Esophagus muscularis mucosa (tissue), 4 donors: ENCODE measurements around the gene DDAH1. TPM values are rescaled to one million over a fixed set of nuclear protein-coding genes. Genes with fewer than 3 reads are reported as not detected.

ENCODE experiments used
- DNase-seq: peaks from one replicate; pipeline ENCODE4 v3.0.0-alpha.2; 2017; ENCODE audit errors: extremely low spot score
- H3K27ac ChIP-seq, 4 donors: fragments of 200-600 bp; sonication (generic); replicated peaks in 1 of 4; 1 replicate in 3 of 4; 2 replicates in 1 of 4; pipeline ENCODE4 v1.5.1; 2016 to 2019; ENCODE audit warnings: mild to moderate bottlenecking in 1 of 4
- H3K27me3 ChIP-seq, 4 donors: fragments of 200-600 bp; sonication (generic); one replicate each; pipeline versions ENCODE4 v1.5.1 to v1.6.0; 2016 to 2019
- H3K36me3 ChIP-seq, 4 donors: fragments of 200-600 bp; sonication (generic); one replicate each; pipeline ENCODE4 v1.5.1; 2016 to 2019
- H3K4me1 ChIP-seq, 4 donors: fragments of 200-600 bp; sonication (generic); one replicate each; pipeline ENCODE4 v1.5.1; 2016 to 2019
- H3K4me3 ChIP-seq, 4 donors: fragments of 200-600 bp; sonication (generic); 1 replicate in 2 of 4; 2 replicates in 2 of 4; pipeline ENCODE4 v1.5.1; 2016 to 2019; ENCODE audit warnings: mild to moderate bottlenecking in 4 of 4, moderate library complexity in 1 of 4
- H3K9me3 ChIP-seq, 4 donors: fragments of 200-600 bp; sonication (generic); 1 replicate in 3 of 4; 2 replicates in 1 of 4; pipeline ENCODE4 v1.5.1; 2016 to 2019
- EP300 ChIP-seq: sonication (generic); formaldehyde crosslinking; IDR thresholded peaks from one replicate; pipeline ENCODE4 v1.6.1; 2017; ENCODE audit warnings: antibody characterized with exemption
- POLR2A ChIP-seq: fragments of 450-650 bp; IDR thresholded peaks from one replicate; pipeline ENCODE4 v1.6.1; 2017; ENCODE audit warnings: antibody characterized with exemption, moderate library complexity, mild to moderate bottlenecking, low read depth
- POLR2AphosphoS5 ChIP-seq, 2 donors: sonication (generic); formaldehyde crosslinking; IDR thresholded peaks; one replicate each; pipeline ENCODE4 v1.6.1; 2017; ENCODE audit warnings: antibody characterized with exemption in 2 of 2
- WGBS: methylation state at CpG from one replicate; pipeline ENCODE4 v1.1.5; 2018; 5-methylcytosine and 5-hydroxymethylcytosine counted together
- intact Hi-C: fragments of 100-400 bp; cut with DNase I; formaldehyde crosslinking; loops from one replicate; pipeline ENCODE4 v1.15.1; 2023
- total RNA-seq, 4 donors: library from RNA; depleted of rRNA; stranded (reverse); fragments of >200 nt; gene quantifications; one replicate each; pipeline versions ENCODE4 v1.1.0 to v1.2.1, GENCODE V29; 2016
- TF ChIP-seq, protein P1 (sequence below), 3 experiments: fragments of 200-600 bp in 2 of 3; fragments of 450-650 bp in 1 of 3; sonication (generic) in 2 of 3; IDR thresholded peaks; one replicate each; pipeline ENCODE4 v1.5.1; 2017 to 2019; ENCODE audit warnings: antibody characterized with exemption in 3 of 3, mild to moderate bottlenecking in 2 of 3, moderate library complexity in 1 of 3

DDAH1 gene
- total RNA-seq, 4 donors from 2014 or later, result 27.0 to 75.3 (median 38.0) TPM

GRCh38 chr1:85428471-85429089 lies 36.4 kb downstream of the DDAH1 start:
- Histone ChIP-seq H3K9me3 (no peaks in the 10 kb centered on the region), H3K27me3 (no peaks in the 10 kb centered on the region), H3K27ac (no peak overlapping the region), H3K36me3 (no peaks in the 10 kb centered on the region), H3K4me1 (peaks cover 0 to 13% (median 9%) of the 10 kb centered on the region in 4 donors), H3K4me3 (no peak overlapping the region)
- WGBS, result 96% methylated on average over 2 of the region's 2 CpGs
- DNase-seq, result no peak
- TF ChIP-seq POLR2A (no peak), EP300 (no peak), POLR2AphosphoS5 (IDR thresholded peaks at IDR 0.05) (no peak)
- TF ChIP-seq, protein P1, sequence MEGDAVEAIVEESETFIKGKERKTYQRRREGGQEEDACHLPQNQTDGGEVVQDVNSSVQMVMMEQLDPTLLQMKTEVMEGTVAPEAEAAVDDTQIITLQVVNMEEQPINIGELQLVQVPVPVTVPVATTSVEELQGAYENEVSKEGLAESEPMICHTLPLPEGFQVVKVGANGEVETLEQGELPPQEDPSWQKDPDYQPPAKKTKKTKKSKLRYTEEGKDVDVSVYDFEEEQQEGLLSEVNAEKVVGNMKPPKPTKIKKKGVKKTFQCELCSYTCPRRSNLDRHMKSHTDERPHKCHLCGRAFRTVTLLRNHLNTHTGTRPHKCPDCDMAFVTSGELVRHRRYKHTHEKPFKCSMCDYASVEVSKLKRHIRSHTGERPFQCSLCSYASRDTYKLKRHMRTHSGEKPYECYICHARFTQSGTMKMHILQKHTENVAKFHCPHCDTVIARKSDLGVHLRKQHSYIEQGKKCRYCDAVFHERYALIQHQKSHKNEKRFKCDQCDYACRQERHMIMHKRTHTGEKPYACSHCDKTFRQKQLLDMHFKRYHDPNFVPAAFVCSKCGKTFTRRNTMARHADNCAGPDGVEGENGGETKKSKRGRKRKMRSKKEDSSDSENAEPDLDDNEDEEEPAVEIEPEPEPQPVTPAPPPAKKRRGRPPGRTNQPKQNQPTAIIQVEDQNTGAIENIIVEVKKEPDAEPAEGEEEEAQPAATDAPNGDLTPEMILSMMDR (IDR thresholded peaks at IDR 0.05), result no peak
- intact Hi-C loops, result no loop called here

DNA sequence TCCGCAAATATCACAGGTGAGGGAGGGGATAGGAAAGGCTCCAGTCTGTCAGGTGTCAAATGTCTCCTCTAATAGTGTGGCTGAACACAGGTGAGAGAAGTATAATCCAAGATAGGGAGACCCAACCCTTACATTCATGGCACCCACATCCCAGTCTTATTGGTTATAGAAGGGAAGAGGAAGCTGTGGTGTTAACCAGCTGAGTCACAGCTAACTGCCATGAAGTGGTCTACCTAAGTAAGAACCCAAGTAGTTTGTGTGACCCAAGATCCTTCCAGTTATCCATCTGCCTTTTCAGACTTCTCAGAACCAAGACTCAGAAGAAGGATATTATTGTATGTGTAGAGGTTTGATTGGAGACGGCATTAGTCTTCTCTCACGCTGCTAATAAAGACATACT lies 37.1 kb downstream of the DDAH1 start:
- WGBS, result 91% methylated on average over 3 of the region's 3 CpGs
- intact Hi-C loops, result no loop called here
- no peak for DNase-seq
- H3K36me3 ChIP-seq, result no peaks in the 10 kb centered on the region
- no peaks in the 10 kb centered on the region for H3K9me3 ChIP-seq
- H3K27ac ChIP-seq, result no peak overlapping the region
- H3K4me3 ChIP-seq, result no peak overlapping the region
- TF ChIP-seq POLR2AphosphoS5 (IDR thresholded peaks at IDR 0.05) (no peak), POLR2A (no peak), EP300 (no peak)
- TF ChIP-seq, protein P1 (IDR thresholded peaks at IDR 0.05), result no peak
- no peaks in the 10 kb centered on the region for H3K27me3 ChIP-seq
- H3K4me1 ChIP-seq, result peaks cover 0 to 13% (median 9%) of the 10 kb centered on the region in 4 donors

DNA sequence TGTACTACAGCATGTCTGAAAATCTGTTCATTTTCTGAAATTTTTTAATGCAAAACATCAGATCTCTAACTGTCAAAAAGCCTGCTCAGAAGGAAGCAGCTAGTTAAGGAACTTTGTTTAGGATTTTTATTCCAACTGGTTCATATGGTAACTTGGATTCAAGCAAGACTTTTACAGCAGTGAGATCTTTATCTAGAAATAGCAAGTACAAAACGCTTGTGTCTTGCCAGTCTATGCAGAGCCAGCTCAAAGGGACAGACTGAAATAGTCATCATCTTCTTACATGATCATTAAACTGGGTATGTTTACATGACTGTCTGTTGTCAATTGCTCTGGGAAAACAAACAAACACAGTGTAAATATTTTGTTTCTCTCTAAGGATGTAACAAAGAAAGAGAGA lies 37.6 kb downstream of the DDAH1 start:
- Histone ChIP-seq H3K9me3 (no peaks in the 10 kb centered on the region), H3K4me3 (no peak overlapping the region), H3K4me1 (peaks cover 0 to 13% (median 9%) of the 10 kb centered on the region in 4 donors), H3K27me3 (no peaks in the 10 kb centered on the region), H3K36me3 (no peaks in the 10 kb centered on the region), H3K27ac (no peak overlapping the region)
- TF ChIP-seq POLR2A, result no peak
- TF ChIP-seq, protein P1 (IDR thresholded peaks at IDR 0.05), result no peak
- no peak for TF ChIP-seq EP300
- TF ChIP-seq POLR2AphosphoS5 (IDR thresholded peaks at IDR 0.05), result no peak
- no peak for DNase-seq
- intact Hi-C loops, result no loop called here
- 19% methylated on average over 1 of the region's 1 CpG for WGBS

DNA sequence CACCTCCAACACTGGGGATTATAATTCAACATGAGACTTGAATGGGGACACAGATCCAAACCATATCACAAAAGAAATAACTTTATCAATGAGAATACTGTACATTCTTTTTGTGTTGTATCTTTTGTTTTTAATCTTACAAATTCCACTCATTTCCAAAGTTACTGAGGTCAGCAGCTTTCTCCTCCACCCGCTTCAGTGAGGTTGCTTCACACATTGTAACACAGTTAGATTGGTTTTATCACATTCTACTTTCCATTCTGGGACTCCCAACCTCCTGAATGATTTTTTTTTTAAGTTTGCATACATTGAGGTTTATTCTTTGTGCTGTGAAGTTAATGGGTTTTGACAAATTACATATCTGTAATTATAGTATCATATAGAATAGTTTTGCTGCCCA lies 43.8 kb downstream of the DDAH1 start:
- intact Hi-C loops, result no loop called here
- H3K4me1 ChIP-seq, result no peaks in the 10 kb centered on the region
- no peak overlapping the region for H3K27ac ChIP-seq
- TF ChIP-seq POLR2AphosphoS5 (IDR thresholded peaks at IDR 0.05) (no peak), POLR2A (no peak), EP300 (no peak)
- TF ChIP-seq, protein P1 (IDR thresholded peaks at IDR 0.05), result no peak
- peaks cover 0 to 14% (median 8%) of the 10 kb centered on the region in 4 donors for H3K9me3 ChIP-seq
- H3K4me3 ChIP-seq, result no peak overlapping the region
- no peaks in the 10 kb centered on the region for H3K36me3 ChIP-seq
- DNase-seq, result no peak
- no peaks in the 10 kb centered on the region for H3K27me3 ChIP-seq
- WGBS, result 91% methylated on average over 1 of the region's 1 CpG

DNA sequence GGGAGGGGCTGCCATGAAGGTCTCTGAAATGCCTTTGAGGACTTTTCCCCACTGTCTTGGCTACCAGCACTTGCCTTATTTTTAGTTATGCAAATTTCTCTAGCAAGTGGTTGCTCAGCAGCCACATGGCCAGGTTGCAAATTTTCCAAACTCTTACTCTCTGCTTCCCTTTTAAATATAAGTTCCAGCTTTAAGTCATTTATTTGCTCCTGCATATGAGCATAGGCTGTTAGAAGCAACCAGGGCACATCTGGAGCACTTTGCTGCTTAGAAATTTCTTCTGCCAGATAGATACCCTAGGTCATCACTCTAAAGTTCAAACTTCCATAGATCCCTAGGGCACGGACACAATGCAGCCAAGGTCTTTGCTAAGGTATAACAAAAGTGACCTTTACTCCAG lies 44.8 kb downstream of the DDAH1 start:
- intact Hi-C loops, result no loop called here
- H3K4me1 ChIP-seq, result no peaks in the 10 kb centered on the region

More for the DNA sequence above, 44.8 kb downstream of the DDAH1 start:
- WGBS, result 60% methylated on average over 1 of the region's 1 CpG
- Histone ChIP-seq H3K9me3 (peaks cover 0 to 14% (median 8%) of the 10 kb centered on the region in 4 donors), H3K36me3 (no peaks in the 10 kb centered on the region), H3K27me3 (no peaks in the 10 kb centered on the region), H3K4me3 (no peak overlapping the region), H3K27ac (no peak overlapping the region)
- no peak for TF ChIP-seq POLR2A
- TF ChIP-seq POLR2AphosphoS5 (IDR thresholded peaks at IDR 0.05), result no peak
- TF ChIP-seq, protein P1 (IDR thresholded peaks at IDR 0.05), result no peak
- no peak for TF ChIP-seq EP300
- DNase-seq, result no peak
